GM12864 (cell line): ENCODE measurements around the gene RASAL3.
A peak's percentile ranks its signal among the peaks of the same experiment; 100 is the strongest.

Experiments used
- DNase-seq: peaks from one replicate; pipeline ENCODE4 v3.0.0-alpha.2; 2011; ENCODE audit warnings: low read depth
- H3K4me3 ChIP-seq: 2 replicates; pipeline ENCODE4 v1.5.1; 2011; ENCODE audit warnings: mild to moderate bottlenecking, low read depth, low read length, control low read depth
- CTCF ChIP-seq: IDR thresholded peaks from 2 replicates; pipeline ENCODE4 v1.5.1; 2011; ENCODE audit warnings: low read depth, mild to moderate bottlenecking, moderate library complexity, low read length, control low read depth, inconsistent platforms; ENCODE audit errors: missing control alignments

RASAL3 gene

GRCh38 chr19:15438124-15438496 is 26.2 kb downstream of the RASAL3 start:
- H3K4me3 ChIP-seq: no peak overlapping the region
- no peak for TF ChIP-seq CTCF
- DNase-seq: no peak

GRCh38 chr19:15437355-15438123 is 26.8 kb downstream of the RASAL3 start:
- no peak overlapping the region for H3K4me3 ChIP-seq
- no peak for TF ChIP-seq CTCF
- no peak for DNase-seq

GRCh38 chr19:15436826-15437110 is 27.6 kb downstream of the RASAL3 start:
- no peak for TF ChIP-seq CTCF
- DNase-seq: no peak
- H3K4me3 ChIP-seq: no peak overlapping the region

- DNase-seq: no peak
- TF ChIP-seq CTCF: no peak
- H3K4me3 ChIP-seq: no peak overlapping the region
These were observed 28.1 kb downstream of the RASAL3 start for GRCh38 chr19:15436012-15436825.

- H3K4me3 ChIP-seq: no peak overlapping the region; the same call in 1 of the 2 replicates
- no peak for DNase-seq
- no peak for TF ChIP-seq CTCF
These were observed 30.8 kb downstream of the RASAL3 start for GRCh38 chr19:15433519-15434069.

GRCh38 chr19:15432629-15433518 is 31.5 kb downstream of the RASAL3 start:
- peak overlapping the region; percentile 60 for H3K4me3 ChIP-seq
- peak; percentile 64 for DNase-seq
- no peak for TF ChIP-seq CTCF
